Spleen (tissue), 11 donors: ENCODE results near the gene BRD1. TPM values are rescaled to one million over a fixed set of nuclear protein-coding genes. Genes with fewer than 3 reads are reported as not detected.
"Not testable (repeated sequence)": the region's sequence is repeated elsewhere in the genome, so short reads cannot be mapped to it uniquely, and the experiment has no call there.

Experiments
- DNase-seq: peaks from one replicate; pipeline ENCODE4 v3.0.0-alpha.2; 2020
- H3K27ac ChIP-seq, 8 donors: fragments of 200-600 bp; sonication (generic) in 7 of 8; 1 replicate in 4 of 8; 2 replicates in 4 of 8; pipeline versions ENCODE4 v1.5.0 to v1.8.0; 2016 to 2021; ENCODE audit warnings: inconsistent platforms in 4 of 8, mild to moderate bottlenecking in 4 of 8, moderate library complexity in 1 of 8
- H3K27me3 ChIP-seq, 7 donors: fragments of 200-600 bp; sonication (generic) in 6 of 7; replicated peaks in 1 of 7; 1 replicate in 4 of 7; 2 replicates in 3 of 7; pipeline versions ENCODE4 v1.5.0 to v1.8.0; 2016 to 2021; ENCODE audit warnings: inconsistent platforms in 3 of 7, mild to moderate bottlenecking in 1 of 7
- H3K36me3 ChIP-seq, 6 donors: fragments of 200-600 bp; sonication (generic) in 5 of 6; 1 replicate in 4 of 6; 2 replicates in 2 of 6; pipeline versions ENCODE4 v1.5.0 to v1.8.0; 2016 to 2021; ENCODE audit warnings: inconsistent platforms in 2 of 6
- H3K4me1 ChIP-seq, 6 donors: fragments of 200-600 bp; sonication (generic) in 5 of 6; 1 replicate in 3 of 6; 2 replicates in 3 of 6; pipeline versions ENCODE4 v1.5.0 to v1.8.0; 2016 to 2021; ENCODE audit warnings: inconsistent platforms in 3 of 6
- H3K4me3 ChIP-seq, 8 donors: fragments of 200-600 bp; sonication (generic) in 7 of 8; 1 replicate in 4 of 8; 2 replicates in 4 of 8; pipeline versions ENCODE4 v1.5.0 to v1.8.0; 2016 to 2021; ENCODE audit warnings: inconsistent platforms in 4 of 8, mild to moderate bottlenecking in 4 of 8, moderate library complexity in 2 of 8
- H3K9me3 ChIP-seq, 8 donors: fragments of 200-600 bp; sonication (generic) in 7 of 8; 1 replicate in 4 of 8; 2 replicates in 4 of 8; pipeline versions ENCODE4 v1.5.0 to v1.8.0; 2016 to 2021; ENCODE audit warnings: inconsistent platforms in 4 of 8
- CTCF ChIP-seq, 11 experiments: fragments of 200-600 bp in 7 of 11; fragments of 450-650 bp in 4 of 11; sonication (generic) in 4 of 11; IDR thresholded peaks in 8 of 11; conservative IDR thresholded peaks in 3 of 11; 1 replicate in 7 of 11; 2 replicates in 4 of 11; pipeline versions ENCODE4 v1.4.0 to v1.8.0; 2016 to 2021; ENCODE audit warnings: antibody characterized with exemption in 11 of 11, inconsistent platforms in 4 of 11, mild to moderate bottlenecking in 1 of 11
- POLR2A ChIP-seq, 3 donors: fragments of 450-650 bp; IDR thresholded peaks; one replicate each; pipeline ENCODE4 v1.5.1; 2017; ENCODE audit warnings: antibody characterized with exemption in 3 of 3, mild to moderate bottlenecking in 1 of 3
- POLR2AphosphoS5 ChIP-seq, 3 donors: sonication (generic); formaldehyde crosslinking; IDR thresholded peaks; one replicate each; pipeline ENCODE4 v1.5.1; 2017; ENCODE audit warnings: antibody characterized with exemption in 3 of 3
- WGBS, 5 donors: extraction: QIAGEN DNeasy Blood & Tissue Kit in 3 of 5; methylation state at CpG; one replicate each; pipeline versions ENCODE4 v1.1.5 to v1.1.7; 2013 to 2018; 5-methylcytosine and 5-hydroxymethylcytosine counted together
- intact Hi-C: fragments of 100-400 bp; cut with DNase I; formaldehyde crosslinking; loops from one replicate; pipeline ENCODE4 v1.15.0; 2023; ENCODE audit warnings: low total_unique reads
- polyA plus RNA-seq, 3 donors: library from polyadenylated mRNA; stranded (reverse); fragments of 200-250 nt; gene quantifications; one replicate each; pipeline ENCODE4 v1.2.1, GENCODE V29; 2013
- total RNA-seq, 7 donors: library from RNA; depleted of rRNA in 3 of 7; stranded (reverse); fragments of >200 nt in 3 of 7; fragmentation: NEBNext Ultra II Directional in 4 of 7; extraction: Animal tissue kit (Norgen Biotek cat#: 25700) in 4 of 7; gene quantifications; one replicate each; pipeline versions ENCODE4 v1.1.0 to v1.2.1, GENCODE V29; 2016 to 2021
- donor health status: healthy with polysubstance abuse.
- donor health status: DM: no; HTN: no; CAD: no; lungs with moderate emphysema.
- donor health status: DM: no; HTN: no; CAD: no.
- donor health status: Bipolar disorder and iron deficiency.
- donor health status: healthy.
- donor health status: DM: no; HTN: no; CAD: no.
- donor health status: DM: yes; HTN: yes; CAD: no.

The BRD1 gene
- total and polyA plus RNA-seq, 10 donors: 14.2 to 59.6 (median 37.4) TPM

- no peak for TF ChIP-seq POLR2A (IDR thresholded peaks at IDR 0.05)
- no peak for TF ChIP-seq CTCF (IDR thresholded peaks at IDR 0.05 in 8 of 11, conservative IDR thresholded peaks at IDR 0.05 in 3 of 11)
- no peak for TF ChIP-seq POLR2AphosphoS5 (IDR thresholded peaks at IDR 0.05)
- Histone ChIP-seq H3K4me1 (peaks cover 0 to 12% (median 7%) of the 10 kb centered on the region in 6 donors), H3K4me3 (no peak overlapping the region), H3K27ac (no peak overlapping the region), H3K36me3 (no peaks in the 10 kb centered on the region), H3K9me3 (peaks cover 7 to 22% (median 16%) of the 10 kb centered on the region in 8 donors), H3K27me3 (no peaks in the 10 kb centered on the region)
- peak; percentile 32 for DNase-seq
- intact Hi-C loops: loop anchor here (10.0 kb wide), 1 partner anchor 162 kb away; no protein-coding TSS in a partner anchor
- WGBS, 5 donors: 85 to 94% (median 87%) methylated on average over 13 of the region's 13 CpGs
Observed at GRCh38 chr22:49763138-49763537, 64.5 kb downstream of the BRD1 start.

- H3K27me3 ChIP-seq: not testable (repeated sequence)
Observed at GRCh38 chr22:49762571-49762970, 65.1 kb downstream of the BRD1 start.

GRCh38 chr22:49761836-49762235, 65.8 kb downstream of the BRD1 start:
- 88 to 97% (median 96%) methylated on average over 7 of the region's 7 CpGs for WGBS, 5 donors
- intact Hi-C loops: loop anchor here (10.0 kb wide), 1 partner anchor 163 kb away; no protein-coding TSS in a partner anchor
- no peak for DNase-seq
- Histone ChIP-seq H3K27me3 (peaks cover 0 to 2% (median 0%) of the 10 kb centered on the region in 7 donors), H3K9me3 (peaks cover 4 to 15% (median 10%) of the 10 kb centered on the region in 8 donors), H3K27ac (no peak overlapping the region), H3K4me3 (no peak overlapping the region), H3K4me1 (peaks cover 0 to 12% (median 7%) of the 10 kb centered on the region in 6 donors), H3K36me3 (no peaks in the 10 kb centered on the region)
- TF ChIP-seq POLR2A (IDR thresholded peaks at IDR 0.05): no peak
- no peak for TF ChIP-seq CTCF (IDR thresholded peaks at IDR 0.05 in 8 of 11, conservative IDR thresholded peaks at IDR 0.05 in 3 of 11)
- no peak for TF ChIP-seq POLR2AphosphoS5 (IDR thresholded peaks at IDR 0.05)

More at GRCh38 chr22:49762571-49762970, 65.1 kb downstream of the BRD1 start:
- DNase-seq, H3K27ac ChIP-seq, H3K36me3 ChIP-seq, H3K4me3 ChIP-seq: not testable (repeated sequence)
- intact Hi-C loops: loop anchor here (10.0 kb wide), 1 partner anchor 162 kb away; no protein-coding TSS in a partner anchor
- peaks cover 7 to 22% (median 16%) of the 10 kb centered on the region in 8 donors for H3K9me3 ChIP-seq
- WGBS, 5 donors: 92 to 99% (median 95%) methylated on average over 7 of the region's 7 CpGs
- peaks cover 0 to 12% (median 7%) of the 10 kb centered on the region in 6 donors for H3K4me1 ChIP-seq

- peaks cover 0 to 12% (median 7%) of the 10 kb centered on the region in 6 donors for H3K4me1 ChIP-seq
- H3K27me3 ChIP-seq: peaks cover 0 to 12% (median 0%) of the 10 kb centered on the region in 7 donors
- peaks cover 0 to 5% (median 1%) of the 10 kb centered on the region in 8 donors for H3K9me3 ChIP-seq
- no peak for TF ChIP-seq POLR2AphosphoS5 (IDR thresholded peaks at IDR 0.05)
- no peak for TF ChIP-seq CTCF (IDR thresholded peaks at IDR 0.05 in 8 of 11, conservative IDR thresholded peaks at IDR 0.05 in 3 of 11)
- TF ChIP-seq POLR2A (IDR thresholded peaks at IDR 0.05): no peak
- intact Hi-C loops: loop anchor here (10.0 kb wide), 1 partner anchor 164 kb away; no protein-coding TSS in a partner anchor
- no peak overlapping the region for H3K4me3 ChIP-seq
- H3K36me3 ChIP-seq: no peaks in the 10 kb centered on the region
- no peak overlapping the region for H3K27ac ChIP-seq
- WGBS, 5 donors: 28 to 47% (median 41%) methylated on average over 11 to 13 of the region's 13 CpGs
- DNase-seq: peak; percentile 47
Observed at GRCh38 chr22:49760630-49761571, 66.8 kb downstream of the BRD1 start.
